ENCODE results near the gene KCTD15.

GRCh38 chr19:33825556-33825955, 28.9 kb downstream of the KCTD15 start:
- TF ChIP-seq POLR2AphosphoS5 (IDR thresholded peaks at IDR 0.05) = no peak
- no peak for TF ChIP-seq CTCF (IDR thresholded peaks at IDR 0.05)
- no peak for TF ChIP-seq EP300 (IDR thresholded peaks at IDR 0.05)

All from stomach (tissue), 4 donors.